Astrocyte (in vitro differentiated cells and primary cell): Measurements from ENCODE around the gene DIP2A. TPM values are rescaled to one million over a fixed set of nuclear protein-coding genes. Genes with fewer than 3 reads are reported as not detected.

Source experiments
- DNase-seq: peaks from one replicate; pipeline ENCODE4 v3.0.0-alpha.2; 2010; ENCODE audit warnings: low read depth
- FAIRE-seq: peaks from 2 replicates; lab custom pipeline; 2011; peaks lifted over from hg19 to GRCh38; lab: Jason Lieb, UNC
- H2AFZ ChIP-seq: 2 replicates; pipeline ENCODE4 v1.6.0; 2012; ENCODE audit warnings: low read depth, low read length, inconsistent platforms
- H3K27ac ChIP-seq: 2 replicates; pipeline ENCODE4 v1.5.1; 2011; ENCODE audit warnings: low read depth, low read length, inconsistent platforms
- H3K27me3 ChIP-seq: 2 replicates; pipeline ENCODE4 v1.6.0; 2011; ENCODE audit warnings: low read length, inconsistent platforms; ENCODE audit not compliant: insufficient read depth
- H3K36me3 ChIP-seq: 2 replicates; pipeline ENCODE4 v1.5.1; 2011; ENCODE audit warnings: low read length, inconsistent platforms; ENCODE audit not compliant: insufficient read depth
- H3K4me1 ChIP-seq: 2 replicates; pipeline ENCODE4 v1.5.1; 2011; ENCODE audit warnings: low read length, inconsistent platforms; ENCODE audit not compliant: insufficient read depth
- H3K4me2 ChIP-seq: 2 replicates; pipeline ENCODE4 v1.6.0; 2012; ENCODE audit warnings: low read length, inconsistent platforms
- H3K4me3 ChIP-seq: 2 replicates; pipeline ENCODE4 v1.5.1; 2011; ENCODE audit warnings: low read depth, mild to moderate bottlenecking, low read length, inconsistent platforms; ENCODE audit not compliant: insufficient read depth
- H3K79me2 ChIP-seq: 2 replicates; pipeline ENCODE4 v1.6.0; 2012; ENCODE audit warnings: mild to moderate bottlenecking, low read length, inconsistent platforms; ENCODE audit not compliant: insufficient read depth
- H3K9ac ChIP-seq: 2 replicates; pipeline ENCODE4 v1.6.0; 2012; ENCODE audit warnings: mild to moderate bottlenecking, low read length, inconsistent platforms
- H3K9me3 ChIP-seq: 2 replicates; pipeline ENCODE4 v1.5.1; 2012; ENCODE audit warnings: low read depth, mild to moderate bottlenecking, low read length, inconsistent platforms; ENCODE audit not compliant: insufficient read depth
- H4K20me1 ChIP-seq: 2 replicates; pipeline ENCODE4 v1.6.0; 2012; ENCODE audit warnings: low read length, inconsistent platforms; ENCODE audit not compliant: insufficient read depth
- H3K27ac Mint-ChIP-seq: one replicate; pipeline ENCODE4 v1.8.0; 2021; ENCODE audit warnings: mild to moderate bottlenecking, mixed read lengths; ENCODE audit not compliant: unreplicated experiment
- H3K27me3 Mint-ChIP-seq: one replicate; pipeline ENCODE4 v1.8.0; 2021; ENCODE audit warnings: low read depth, mixed read lengths; ENCODE audit not compliant: unreplicated experiment
- H3K36me3 Mint-ChIP-seq: one replicate; pipeline ENCODE4 v1.8.0; 2021; ENCODE audit warnings: low read depth, mixed read lengths; ENCODE audit not compliant: unreplicated experiment
- H3K4me1 Mint-ChIP-seq: one replicate; pipeline ENCODE4 v1.8.0; 2021; ENCODE audit warnings: low read depth, mixed read lengths; ENCODE audit not compliant: unreplicated experiment
- H3K4me3 Mint-ChIP-seq: one replicate; pipeline ENCODE4 v1.8.0; 2021; ENCODE audit warnings: mild to moderate bottlenecking, moderate library complexity, mixed read lengths; ENCODE audit not compliant: unreplicated experiment
- H3K9me3 Mint-ChIP-seq: one replicate; pipeline ENCODE4 v1.8.0; 2021; ENCODE audit warnings: mild to moderate bottlenecking, mixed read lengths; ENCODE audit not compliant: unreplicated experiment
- CTCF ChIP-seq: IDR thresholded peaks from 2 replicates; pipeline ENCODE4 v1.5.1; 2011; ENCODE audit warnings: low read depth, mild to moderate bottlenecking, inconsistent platforms, low read length, moderate library complexity; ENCODE audit not compliant: insufficient read depth
- EZH2 ChIP-seq: IDR thresholded peaks from 2 replicates; pipeline ENCODE4 v1.6.1; 2012; ENCODE audit warnings: mild to moderate bottlenecking, low read length, inconsistent platforms; ENCODE audit not compliant: insufficient read depth
- total RNA-seq: library from RNA; stranded (reverse); gene quantifications from 2 replicates; pipeline ENCODE4 v1.2.1, GENCODE V29; 2021

DIP2A gene
- total RNA-seq, 1 donor from 2014 or later = 35.4 TPM

DNA sequence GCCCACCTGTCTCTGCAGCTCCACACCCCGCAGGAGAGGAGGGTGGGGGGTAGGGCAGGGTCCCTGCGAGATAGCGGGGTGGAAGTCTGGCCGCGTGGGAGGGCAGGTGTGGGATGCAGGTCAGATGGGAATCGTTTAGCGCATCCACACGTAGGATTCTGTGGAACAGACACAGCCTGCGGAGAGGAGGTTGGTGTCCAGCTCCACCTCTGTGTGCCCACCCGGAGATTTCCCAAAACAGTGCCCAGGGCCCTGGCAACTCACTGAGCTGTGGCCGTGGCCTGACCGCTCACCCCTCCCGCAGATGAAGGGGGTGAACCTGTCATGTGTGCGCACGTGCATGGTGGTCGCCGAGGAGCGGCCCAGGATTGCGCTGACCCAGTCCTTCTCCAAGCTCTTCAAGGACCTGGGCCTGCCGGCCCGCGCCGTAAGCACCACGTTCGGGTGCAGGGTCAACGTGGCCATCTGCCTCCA lies 99.3 kb downstream of the DIP2A start:
- FAIRE-seq (no peak), DNase-seq (no peak)
- no peak overlapping the region for H2AFZ ChIP-seq
- no peak overlapping the region for H3K4me3 ChIP-seq
- no peaks in the 10 kb centered on the region for H3K4me1 ChIP-seq
- no peak overlapping the region for H3K9ac ChIP-seq
- TF ChIP-seq EZH2 = no peak
- no peak for TF ChIP-seq CTCF
- Mint-ChIP-seq H3K27ac (no peak overlapping the region), H3K9me3 (no peaks in the 10 kb centered on the region), H3K36me3 (peaks cover 26% of the 10 kb centered on the region), H3K27me3 (no peaks in the 10 kb centered on the region), H3K4me1 (no peaks in the 10 kb centered on the region), H3K4me3 (no peak overlapping the region)
- H3K79me2 ChIP-seq = no peaks in the 10 kb centered on the region
- H4K20me1 ChIP-seq = peaks cover 5% of the 10 kb centered on the region
- H3K27ac ChIP-seq = no peak overlapping the region
- no peak overlapping the region for H3K4me2 ChIP-seq
- H3K27me3 ChIP-seq = no peaks in the 10 kb centered on the region
- H3K36me3 ChIP-seq = peaks cover 22% of the 10 kb centered on the region
- no peaks in the 10 kb centered on the region for H3K9me3 ChIP-seq

GRCh38 chr21:46559291-46559983 lies 100.7 kb downstream of the DIP2A start:
- H4K20me1 ChIP-seq = peaks cover 5% of the 10 kb centered on the region
- FAIRE-seq (no peak), DNase-seq (no peak)
- no peak overlapping the region for H3K4me3 Mint-ChIP-seq
- H3K9ac ChIP-seq = no peak overlapping the region
- no peak overlapping the region for H3K4me2 ChIP-seq
- peaks cover 22% of the 10 kb centered on the region for H3K36me3 ChIP-seq
- H3K79me2 ChIP-seq = no peaks in the 10 kb centered on the region
- H3K4me3 ChIP-seq = no peak overlapping the region
- no peaks in the 10 kb centered on the region for H3K4me1 Mint-ChIP-seq
- H3K9me3 ChIP-seq = no peaks in the 10 kb centered on the region
- TF ChIP-seq CTCF = no peak
- H3K27ac Mint-ChIP-seq = no peak overlapping the region
- H3K27ac ChIP-seq = no peak overlapping the region
- H3K27me3 ChIP-seq = no peaks in the 10 kb centered on the region
- H3K36me3 Mint-ChIP-seq = peaks cover 30% of the 10 kb centered on the region
- H3K4me1 ChIP-seq = no peaks in the 10 kb centered on the region
- H3K27me3 Mint-ChIP-seq = no peaks in the 10 kb centered on the region
- no peaks in the 10 kb centered on the region for H3K9me3 Mint-ChIP-seq
- no peak overlapping the region for H2AFZ ChIP-seq
